ENCODE measurements around the gene FKBP1A.

The FKBP1A gene

DNA sequence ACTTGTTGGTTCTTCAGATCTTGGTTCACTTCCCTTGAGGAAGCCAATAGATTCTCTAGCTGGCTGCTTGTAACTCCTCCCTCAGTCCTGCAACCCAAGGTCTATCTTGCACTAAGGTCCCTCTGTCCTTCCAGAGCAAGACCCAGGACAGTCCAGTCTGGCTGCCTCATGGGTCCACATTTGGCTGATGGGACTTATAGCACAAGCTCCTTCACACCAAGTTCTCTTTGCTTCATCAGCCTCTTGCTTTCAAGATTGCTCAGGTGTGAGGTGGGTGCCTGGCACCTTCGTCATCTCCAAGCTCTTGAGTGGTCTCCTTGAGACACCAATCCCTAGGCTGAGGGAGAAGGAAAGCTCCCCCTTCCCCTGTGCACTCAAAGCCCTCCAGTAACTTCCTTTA, 45.5 kb upstream of the FKBP1A start:
- no peaks in the 10 kb centered on the region for H4K20me1 ChIP-seq (ENCODE audit: insufficient read depth, low read length)
- H3K4me3 ChIP-seq (ENCODE audit: low read length): no peak overlapping the region
- H3K27ac ChIP-seq (ENCODE audit: low read length): no peak overlapping the region
- H3K27me3 ChIP-seq (ENCODE audit: low read depth, low read length): no peaks in the 10 kb centered on the region
- peaks cover 9% of the 10 kb centered on the region for H3K4me1 ChIP-seq (ENCODE audit: low read length)
- no peak overlapping the region for H3K9ac ChIP-seq (ENCODE audit: low read length)
- H3K36me3 ChIP-seq (replicated peaks; ENCODE audit: low read depth, low read length): peaks cover 18% of the 10 kb centered on the region
- H3K79me2 ChIP-seq (ENCODE audit: low read length): no peaks in the 10 kb centered on the region
- no peak overlapping the region for H3K4me2 ChIP-seq (ENCODE audit: low read length)
- no peak overlapping the region for H2AFZ ChIP-seq (ENCODE audit: low read depth, low read length)
- H3K9me3 ChIP-seq (ENCODE audit: insufficient read depth, low read length): no peaks in the 10 kb centered on the region
- TF ChIP-seq, protein P1, sequence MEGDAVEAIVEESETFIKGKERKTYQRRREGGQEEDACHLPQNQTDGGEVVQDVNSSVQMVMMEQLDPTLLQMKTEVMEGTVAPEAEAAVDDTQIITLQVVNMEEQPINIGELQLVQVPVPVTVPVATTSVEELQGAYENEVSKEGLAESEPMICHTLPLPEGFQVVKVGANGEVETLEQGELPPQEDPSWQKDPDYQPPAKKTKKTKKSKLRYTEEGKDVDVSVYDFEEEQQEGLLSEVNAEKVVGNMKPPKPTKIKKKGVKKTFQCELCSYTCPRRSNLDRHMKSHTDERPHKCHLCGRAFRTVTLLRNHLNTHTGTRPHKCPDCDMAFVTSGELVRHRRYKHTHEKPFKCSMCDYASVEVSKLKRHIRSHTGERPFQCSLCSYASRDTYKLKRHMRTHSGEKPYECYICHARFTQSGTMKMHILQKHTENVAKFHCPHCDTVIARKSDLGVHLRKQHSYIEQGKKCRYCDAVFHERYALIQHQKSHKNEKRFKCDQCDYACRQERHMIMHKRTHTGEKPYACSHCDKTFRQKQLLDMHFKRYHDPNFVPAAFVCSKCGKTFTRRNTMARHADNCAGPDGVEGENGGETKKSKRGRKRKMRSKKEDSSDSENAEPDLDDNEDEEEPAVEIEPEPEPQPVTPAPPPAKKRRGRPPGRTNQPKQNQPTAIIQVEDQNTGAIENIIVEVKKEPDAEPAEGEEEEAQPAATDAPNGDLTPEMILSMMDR (IDR thresholded peaks at IDR 0.05; ENCODE audit: low read depth, low read length): no peak
- no peak for TF ChIP-seq EZH2phosphoT487 (IDR thresholded peaks at IDR 0.05; ENCODE audit: low read depth)

DNA sequence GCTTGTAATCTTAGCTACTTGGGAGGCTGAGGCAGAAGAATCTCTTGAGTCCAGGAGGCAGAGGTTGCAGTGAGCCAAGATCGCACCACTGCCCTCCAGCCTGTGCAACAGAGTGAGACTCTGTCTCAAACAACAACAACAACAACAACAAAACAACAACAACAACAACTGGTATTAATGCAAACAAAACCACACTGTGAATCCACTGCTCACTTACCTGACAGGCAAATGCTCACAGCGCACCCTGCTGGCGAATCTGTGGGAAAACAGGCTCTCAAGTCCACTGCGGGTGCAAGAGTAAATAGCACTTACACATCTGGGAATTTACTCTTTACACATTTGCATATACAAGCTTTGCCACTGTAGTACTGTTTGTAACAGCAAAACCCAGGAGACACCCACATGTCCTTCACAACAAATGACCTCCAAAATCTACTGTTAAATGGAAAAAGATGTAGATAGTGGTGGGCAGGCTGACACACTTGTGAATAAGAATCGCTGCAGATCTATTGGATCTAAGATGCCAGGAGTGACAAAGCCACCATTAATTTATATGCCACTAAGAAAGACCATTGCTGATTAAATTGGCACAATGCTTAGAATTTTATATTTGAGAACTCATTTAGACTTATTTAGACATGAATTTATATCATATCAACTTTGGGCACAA, 44.5 kb upstream of the FKBP1A start:
- TF ChIP-seq, protein P1 (IDR thresholded peaks at IDR 0.05; ENCODE audit: low read depth, low read length): peak; percentile 93
- no peak for TF ChIP-seq EZH2phosphoT487 (IDR thresholded peaks at IDR 0.05; ENCODE audit: low read depth)
- peaks cover 10% of the 10 kb centered on the region for H3K36me3 ChIP-seq (replicated peaks; ENCODE audit: low read depth, low read length)

DNA sequence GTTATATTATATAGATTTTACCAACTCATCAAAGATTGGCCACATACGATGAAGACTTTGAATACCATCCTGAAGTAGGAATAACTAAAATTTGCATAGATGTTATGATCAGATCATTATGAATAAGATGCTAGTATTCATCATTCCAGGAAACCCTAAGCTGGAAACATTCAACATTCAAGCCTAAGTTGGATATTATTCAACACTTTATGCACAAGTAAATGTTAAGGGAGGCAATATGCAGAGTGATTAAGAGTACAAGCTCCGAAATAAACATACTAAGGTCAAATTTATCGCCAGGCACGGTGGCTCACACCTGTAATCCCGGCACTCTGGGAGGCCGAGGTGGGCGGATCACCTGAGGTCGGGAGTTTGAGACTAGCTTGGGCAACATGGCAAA, 43.4 kb upstream of the FKBP1A start:
- no peak for TF ChIP-seq EZH2phosphoT487 (IDR thresholded peaks at IDR 0.05; ENCODE audit: low read depth)
- TF ChIP-seq, protein P1 (IDR thresholded peaks at IDR 0.05; ENCODE audit: low read depth, low read length): no peak
- Histone ChIP-seq H3K4me2 (ENCODE audit: low read length) (no peak overlapping the region), H3K79me2 (ENCODE audit: low read length) (no peaks in the 10 kb centered on the region), H3K9me3 (ENCODE audit: insufficient read depth, low read length) (no peaks in the 10 kb centered on the region), H3K36me3 (replicated peaks; ENCODE audit: low read depth, low read length) (peaks cover 4% of the 10 kb centered on the region), H3K27me3 (ENCODE audit: low read depth, low read length) (no peaks in the 10 kb centered on the region), H3K27ac (ENCODE audit: low read length) (no peak overlapping the region), H2AFZ (ENCODE audit: low read depth, low read length) (no peak overlapping the region), H3K9ac (ENCODE audit: low read length) (no peak overlapping the region), H3K4me1 (ENCODE audit: low read length) (peaks cover 9% of the 10 kb centered on the region), H4K20me1 (ENCODE audit: insufficient read depth, low read length) (no peaks in the 10 kb centered on the region), H3K4me3 (ENCODE audit: low read length) (no peak overlapping the region)

More for the DNA sequence above, 44.5 kb upstream of the FKBP1A start:
- Histone ChIP-seq H3K9me3 (ENCODE audit: insufficient read depth, low read length) (no peaks in the 10 kb centered on the region), H3K9ac (ENCODE audit: low read length) (no peak overlapping the region), H3K27ac (ENCODE audit: low read length) (no peak overlapping the region), H3K79me2 (ENCODE audit: low read length) (no peaks in the 10 kb centered on the region), H3K4me1 (ENCODE audit: low read length) (peaks cover 9% of the 10 kb centered on the region), H3K27me3 (ENCODE audit: low read depth, low read length) (no peaks in the 10 kb centered on the region), H3K4me2 (ENCODE audit: low read length) (no peak overlapping the region), H2AFZ (ENCODE audit: low read depth, low read length) (no peak overlapping the region), H4K20me1 (ENCODE audit: insufficient read depth, low read length) (no peaks in the 10 kb centered on the region), H3K4me3 (ENCODE audit: low read length) (no peak overlapping the region)

DNA sequence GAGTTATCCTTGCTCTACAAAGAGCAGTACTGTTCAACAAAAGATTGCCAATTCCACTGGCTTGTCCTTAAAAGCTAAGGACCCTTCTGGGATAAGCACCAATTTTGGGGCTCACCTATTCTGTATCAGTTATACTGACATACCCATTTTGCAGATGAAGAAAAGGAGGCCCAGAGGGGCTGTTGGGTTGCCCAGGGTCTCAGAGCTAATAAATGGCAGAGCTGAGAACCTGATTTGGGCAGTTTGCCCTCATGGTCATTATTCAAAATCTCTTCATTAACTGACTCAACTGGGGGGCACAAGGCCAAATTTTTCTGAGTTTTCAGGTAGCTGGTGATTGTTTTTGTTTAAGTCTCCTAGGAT, 42.5 kb upstream of the FKBP1A start:
- H3K9ac ChIP-seq (ENCODE audit: low read length): no peak overlapping the region
- TF ChIP-seq EZH2phosphoT487 (IDR thresholded peaks at IDR 0.05; ENCODE audit: low read depth): no peak
- TF ChIP-seq, protein P1 (IDR thresholded peaks at IDR 0.05; ENCODE audit: low read depth, low read length): no peak
- peaks cover 9% of the 10 kb centered on the region for H3K4me1 ChIP-seq (ENCODE audit: low read length)
- H3K9me3 ChIP-seq (ENCODE audit: insufficient read depth, low read length): no peaks in the 10 kb centered on the region
- no peaks in the 10 kb centered on the region for H3K36me3 ChIP-seq (replicated peaks; ENCODE audit: low read depth, low read length)
- H3K4me3 ChIP-seq (ENCODE audit: low read length): no peak overlapping the region
- no peaks in the 10 kb centered on the region for H3K79me2 ChIP-seq (ENCODE audit: low read length)
- H3K27me3 ChIP-seq (ENCODE audit: low read depth, low read length): no peaks in the 10 kb centered on the region
- H2AFZ ChIP-seq (ENCODE audit: low read depth, low read length): no peak overlapping the region
- no peaks in the 10 kb centered on the region for H4K20me1 ChIP-seq (ENCODE audit: insufficient read depth, low read length)
- no peak overlapping the region for H3K4me2 ChIP-seq (ENCODE audit: low read length)
- no peak overlapping the region for H3K27ac ChIP-seq (ENCODE audit: low read length)

Measured in OCI-LY3 (cell line).